ENCODE data around the gene WDR5. TPM values are rescaled to one million over a fixed set of nuclear protein-coding genes. Genes with fewer than 3 reads are reported as not detected.
A peak's percentile ranks its signal among the peaks of the same experiment; 100 is the strongest.

WDR5 gene
- total and polyA plus RNA-seq, 2 experiments from 2014 or later = 21.0 to 27.3 TPM

DNA sequence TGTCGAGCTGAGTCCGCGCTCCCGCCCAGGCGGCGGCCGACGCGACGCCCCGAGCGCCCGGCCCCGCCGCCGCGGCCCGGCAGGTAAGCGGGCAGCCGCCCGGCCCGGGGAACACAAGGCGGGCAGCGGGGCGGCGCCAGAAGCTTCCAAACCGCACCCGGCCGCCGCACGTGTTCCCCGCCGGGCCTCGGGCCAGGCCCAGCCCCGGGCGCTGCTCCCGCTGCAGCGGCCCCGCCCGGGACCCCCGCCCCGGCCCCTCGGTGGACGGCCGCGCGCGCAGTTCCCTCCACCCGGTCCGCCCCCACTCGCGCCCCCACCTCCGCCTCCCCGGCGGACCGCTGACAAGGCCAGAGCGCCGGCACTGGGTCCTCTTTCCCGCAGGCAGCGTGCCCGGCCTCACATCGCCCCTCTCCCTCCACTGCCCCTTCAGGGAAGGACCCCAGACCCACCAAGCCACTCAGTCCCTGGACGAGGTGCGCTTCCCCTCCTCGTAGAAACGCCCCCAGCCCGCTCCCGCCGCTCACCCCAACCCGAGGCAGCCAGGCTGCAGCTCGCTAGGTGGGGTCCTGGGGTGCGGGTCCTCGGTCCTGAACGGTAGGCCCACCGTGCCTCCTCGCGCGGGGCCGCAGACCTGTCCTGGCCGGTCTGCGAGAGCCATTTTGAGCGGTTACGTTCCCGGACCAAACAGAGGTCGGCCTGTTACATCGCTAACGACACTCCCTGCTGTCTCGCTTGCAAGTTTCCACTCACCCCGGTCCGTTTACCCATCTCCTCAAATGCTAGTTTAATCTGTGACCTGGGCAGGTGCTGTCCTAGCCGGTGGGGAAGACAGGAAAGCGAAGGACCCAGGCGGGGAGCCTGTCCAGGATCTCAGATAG is 475 bp downstream of the WDR5 start:
- peak overlapping the region; percentile 36 for H3K27ac ChIP-seq
- H3K9me3 ChIP-seq (ENCODE audit: low read depth) = no peaks in the 10 kb centered on the region
- H3K36me3 ChIP-seq = peaks cover 9% of the 10 kb centered on the region
- peaks cover 10% of the 10 kb centered on the region for H3K4me1 ChIP-seq (ENCODE audit: low read depth)
- DNase-seq (ENCODE audit: low read depth in 1 of 2, low spot score in 1 of 2) = peak; percentile 29 to 62
- TF ChIP-seq, protein P1, sequence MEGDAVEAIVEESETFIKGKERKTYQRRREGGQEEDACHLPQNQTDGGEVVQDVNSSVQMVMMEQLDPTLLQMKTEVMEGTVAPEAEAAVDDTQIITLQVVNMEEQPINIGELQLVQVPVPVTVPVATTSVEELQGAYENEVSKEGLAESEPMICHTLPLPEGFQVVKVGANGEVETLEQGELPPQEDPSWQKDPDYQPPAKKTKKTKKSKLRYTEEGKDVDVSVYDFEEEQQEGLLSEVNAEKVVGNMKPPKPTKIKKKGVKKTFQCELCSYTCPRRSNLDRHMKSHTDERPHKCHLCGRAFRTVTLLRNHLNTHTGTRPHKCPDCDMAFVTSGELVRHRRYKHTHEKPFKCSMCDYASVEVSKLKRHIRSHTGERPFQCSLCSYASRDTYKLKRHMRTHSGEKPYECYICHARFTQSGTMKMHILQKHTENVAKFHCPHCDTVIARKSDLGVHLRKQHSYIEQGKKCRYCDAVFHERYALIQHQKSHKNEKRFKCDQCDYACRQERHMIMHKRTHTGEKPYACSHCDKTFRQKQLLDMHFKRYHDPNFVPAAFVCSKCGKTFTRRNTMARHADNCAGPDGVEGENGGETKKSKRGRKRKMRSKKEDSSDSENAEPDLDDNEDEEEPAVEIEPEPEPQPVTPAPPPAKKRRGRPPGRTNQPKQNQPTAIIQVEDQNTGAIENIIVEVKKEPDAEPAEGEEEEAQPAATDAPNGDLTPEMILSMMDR (IDR thresholded peaks at IDR 0.05; ENCODE audit: low read depth, low read length) = no peak
- peak overlapping the region; percentile 65 for H3K4me3 ChIP-seq
- no peaks in the 10 kb centered on the region for H3K27me3 ChIP-seq

DNA sequence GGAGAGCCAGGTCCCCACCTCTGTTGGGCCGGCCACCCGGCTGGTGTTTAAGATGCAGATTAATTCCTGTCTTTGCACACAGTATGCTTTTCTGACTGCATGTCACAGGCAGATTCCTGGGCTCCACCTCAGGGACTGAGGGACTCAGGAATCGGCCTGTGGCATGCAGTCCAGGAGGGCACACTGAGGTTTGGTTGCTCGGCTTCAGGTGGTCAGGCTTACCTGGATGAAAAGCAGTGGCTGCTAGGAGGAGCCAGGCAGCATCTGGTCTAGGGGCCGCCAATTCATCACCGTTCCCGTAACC is 1.1 kb downstream of the WDR5 start:
- Histone ChIP-seq H3K27me3 (no peaks in the 10 kb centered on the region), H3K27ac (peak overlapping the region; percentile 36), H3K9me3 (ENCODE audit: low read depth) (no peaks in the 10 kb centered on the region), H3K4me1 (ENCODE audit: low read depth) (peaks cover 10% of the 10 kb centered on the region), H3K36me3 (peaks cover 15% of the 10 kb centered on the region), H3K4me3 (peak overlapping the region; percentile 65)
- TF ChIP-seq, protein P1 (IDR thresholded peaks at IDR 0.05; ENCODE audit: low read depth, low read length) = no peak
- DNase-seq (ENCODE audit: low read depth in 1 of 2, low spot score in 1 of 2) = peak in 1 of 2 donors; percentile 9

DNA sequence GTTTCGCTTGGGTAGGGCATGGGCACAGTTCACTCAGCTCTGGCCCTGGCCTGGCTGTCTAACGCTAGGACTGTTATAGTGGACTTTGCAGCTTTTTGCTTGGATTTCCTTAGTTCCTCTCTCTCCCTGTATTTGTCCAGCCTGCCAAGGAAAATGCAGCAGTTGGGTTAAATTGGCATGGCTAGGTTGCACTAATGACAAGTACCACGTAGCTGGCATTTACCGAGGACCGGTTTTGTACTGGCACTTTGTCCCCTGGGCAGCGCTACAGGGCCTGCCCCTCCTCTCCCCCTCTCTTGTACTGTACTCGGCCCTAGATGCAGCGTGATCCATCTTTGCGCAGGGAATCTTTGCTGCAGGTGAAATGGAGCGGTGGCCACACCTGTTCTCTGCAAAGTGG is 2.4 kb downstream of the WDR5 start:
- TF ChIP-seq, protein P1 (IDR thresholded peaks at IDR 0.05; ENCODE audit: low read depth, low read length) = no peak
- H3K27ac ChIP-seq = no peak overlapping the region
- DNase-seq (ENCODE audit: low read depth in 1 of 2, low spot score in 1 of 2) = no peak
- H3K4me1 ChIP-seq (ENCODE audit: low read depth) = peaks cover 10% of the 10 kb centered on the region
- no peak overlapping the region for H3K4me3 ChIP-seq
- no peaks in the 10 kb centered on the region for H3K27me3 ChIP-seq
- H3K9me3 ChIP-seq (ENCODE audit: low read depth) = no peaks in the 10 kb centered on the region
- H3K36me3 ChIP-seq = peaks cover 26% of the 10 kb centered on the region

DNA sequence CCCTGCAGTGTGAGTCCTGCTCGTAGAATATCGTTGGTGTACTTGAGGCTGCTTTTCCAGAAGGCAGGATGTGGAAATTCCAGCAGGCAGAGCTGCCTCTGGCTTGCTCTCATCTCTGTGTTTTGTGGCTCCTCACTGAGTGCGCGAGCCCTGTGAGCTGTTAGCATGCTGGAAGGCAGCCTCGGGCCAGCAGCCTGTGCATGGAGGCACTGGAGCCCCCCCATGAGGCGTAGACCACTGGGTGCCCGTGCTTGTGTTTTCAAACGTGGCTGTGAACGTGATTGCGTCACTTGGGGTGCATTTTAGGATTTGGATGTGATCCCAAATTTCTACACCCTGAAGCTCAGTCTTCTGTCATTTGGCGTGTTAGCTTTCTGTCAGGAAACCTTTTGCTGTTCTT is 3.2 kb downstream of the WDR5 start:
- Histone ChIP-seq H3K4me3 (no peak overlapping the region), H3K9me3 (ENCODE audit: low read depth) (no peaks in the 10 kb centered on the region), H3K27me3 (no peaks in the 10 kb centered on the region), H3K4me1 (ENCODE audit: low read depth) (peaks cover 10% of the 10 kb centered on the region), H3K36me3 (peaks cover 31% of the 10 kb centered on the region), H3K27ac (no peak overlapping the region)
- DNase-seq (ENCODE audit: low read depth in 1 of 2, low spot score in 1 of 2) = peak in 1 of 2 donors; percentile 45
- TF ChIP-seq, protein P1 (IDR thresholded peaks at IDR 0.05; ENCODE audit: low read depth, low read length) = no peak

DNA sequence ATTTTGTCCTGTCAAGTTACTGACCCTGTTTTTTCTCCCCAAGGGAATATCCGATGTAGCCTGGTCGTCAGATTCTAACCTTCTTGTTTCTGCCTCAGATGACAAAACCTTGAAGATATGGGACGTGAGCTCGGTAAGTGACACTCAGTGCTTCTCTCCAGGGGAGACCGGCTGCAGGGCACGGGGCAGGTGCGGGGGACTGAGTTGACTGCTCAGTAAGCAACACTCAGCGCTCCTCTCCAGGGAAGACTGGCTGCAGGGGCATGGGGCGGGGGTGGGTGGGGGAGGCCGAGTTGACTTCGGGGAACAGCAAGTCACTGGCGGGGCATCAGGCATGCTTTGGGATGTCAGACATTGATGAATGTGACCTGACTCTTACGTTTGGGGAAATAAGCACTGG is 6.0 kb downstream of the WDR5 start:
- TF ChIP-seq, protein P1 (IDR thresholded peaks at IDR 0.05; ENCODE audit: low read depth, low read length) = no peak
- no peak overlapping the region for H3K27ac ChIP-seq
- peaks cover 45% of the 10 kb centered on the region for H3K36me3 ChIP-seq
- peaks cover 9% of the 10 kb centered on the region for H3K4me1 ChIP-seq (ENCODE audit: low read depth)
- DNase-seq (ENCODE audit: low read depth in 1 of 2, low spot score in 1 of 2) = no peak
- H3K27me3 ChIP-seq = no peaks in the 10 kb centered on the region
- no peak overlapping the region for H3K4me3 ChIP-seq
- no peaks in the 10 kb centered on the region for H3K9me3 ChIP-seq (ENCODE audit: low read depth)

Measured in cardiac muscle cell (in vitro differentiated cells and primary cell).